Stomach (tissue), 9 donors: ENCODE results near the gene ATP4B. TPM values are rescaled to one million over a fixed set of nuclear protein-coding genes. Genes with fewer than 3 reads are reported as not detected.
"Not testable (repeated sequence)": the region's sequence is repeated elsewhere in the genome, so short reads cannot be mapped to it uniquely, and the experiment has no call there.

Experiments
- DNase-seq, 2 donors: peaks; one replicate each; pipeline versions ENCODE4 v3.0.0 to v3.0.0-alpha.2; 2013 to 2019
- H3K27ac ChIP-seq, 5 donors: fragments of 200-600 bp in 4 of 5; sonication (generic) in 4 of 5; one replicate each; pipeline ENCODE4 v1.5.1; 2013 to 2019; ENCODE audit warnings: mild to moderate bottlenecking in 1 of 5, moderate library complexity in 1 of 5
- H3K27me3 ChIP-seq, 3 donors: fragments of 200-600 bp; sonication (generic); one replicate each; pipeline ENCODE4 v1.5.1; 2017 to 2019; ENCODE audit warnings: mixed run types in 1 of 3
- H3K36me3 ChIP-seq, 4 donors: fragments of 200-600 bp; sonication (generic); 1 replicate in 3 of 4; 2 replicates in 1 of 4; pipeline ENCODE4 v1.5.1; 2016 to 2019
- H3K4me1 ChIP-seq, 4 donors: fragments of 200-600 bp; sonication (generic); one replicate each; pipeline ENCODE4 v1.5.1; 2016 to 2019
- H3K4me3 ChIP-seq, 4 donors: fragments of 200-600 bp; sonication (generic) in 3 of 4; one replicate each; pipeline ENCODE4 v1.5.1; 2016 to 2019; ENCODE audit warnings: mild to moderate bottlenecking in 1 of 4
- H3K9me3 ChIP-seq, 4 donors: fragments of 200-600 bp; sonication (generic); one replicate each; pipeline ENCODE4 v1.5.1; 2016 to 2019
- CTCF ChIP-seq, 7 experiments: fragments of 450-650 bp in 4 of 7; fragments of 200-600 bp in 3 of 7; sonication (generic) in 3 of 7; IDR thresholded peaks; one replicate each; pipeline ENCODE4 v1.5.1; 2016 to 2019; ENCODE audit warnings: antibody characterized with exemption in 7 of 7, control low read depth in 2 of 7, mild to moderate bottlenecking in 1 of 7
- EP300 ChIP-seq: sonication (generic); formaldehyde crosslinking; IDR thresholded peaks from one replicate; pipeline ENCODE4 v1.6.1; 2017; ENCODE audit warnings: antibody characterized with exemption
- POLR2A ChIP-seq, 4 donors: fragments of 450-650 bp; IDR thresholded peaks; one replicate each; pipeline ENCODE4 v1.6.1; 2016; ENCODE audit warnings: antibody characterized with exemption in 4 of 4, control low read depth in 2 of 4, mild to moderate bottlenecking in 1 of 4, moderate library complexity in 1 of 4
- POLR2AphosphoS5 ChIP-seq, 3 donors: sonication (generic); formaldehyde crosslinking; IDR thresholded peaks; one replicate each; pipeline ENCODE4 v1.6.1; 2016; ENCODE audit warnings: antibody characterized with exemption in 3 of 3
- WGBS, 5 donors: extraction: QIAGEN DNeasy Blood & Tissue Kit in 3 of 5; methylation state at CpG; one replicate each; pipeline versions ENCODE4 v1.1.5 to v1.1.7; 2013 to 2018; 5-methylcytosine and 5-hydroxymethylcytosine counted together
- intact Hi-C: fragments of 100-400 bp; cut with DNase I; formaldehyde crosslinking; loops from one replicate; pipeline ENCODE4 v1.15.1; 2023; ENCODE audit warnings: low total_unique reads
- polyA plus RNA-seq, 3 donors: library from polyadenylated mRNA; stranded (reverse); fragments of 200-250 nt; gene quantifications; one replicate each; pipeline ENCODE4 v1.2.3, GENCODE V29; 2013
- total RNA-seq, 5 donors: library from RNA; depleted of rRNA; stranded (reverse); fragments of >200 nt; gene quantifications; one replicate each; pipeline versions ENCODE4 v1.1.0 to v1.2.3, GENCODE V29; 2014 to 2016
- donor health status: healthy with polysubstance abuse.
- donor health status: Bipolar disorder and iron deficiency.
- donor health status: healthy.

Gene ATP4B
- total and polyA plus RNA-seq, 8 donors: 0.87 to 585 (median 278) TPM

- 89 to 92% (median 90%) methylated on average over 16 of the region's 16 CpGs for WGBS, 5 donors
- Histone ChIP-seq H3K9me3 (no peaks in the 10 kb centered on the region), H3K27me3 (no peaks in the 10 kb centered on the region), H3K4me1 (no peaks in the 10 kb centered on the region), H3K27ac (no peak overlapping the region), H3K4me3 (no peak overlapping the region), H3K36me3 (peaks cover 15 to 85% (median 76%) of the 10 kb centered on the region in 4 donors)
- DNase-seq: no peak
- intact Hi-C loops: no loop called here
- TF ChIP-seq POLR2AphosphoS5 (IDR thresholded peaks at IDR 0.05): no peak
- no peak for TF ChIP-seq CTCF (IDR thresholded peaks at IDR 0.05)
- no peak for TF ChIP-seq EP300
- TF ChIP-seq POLR2A (IDR thresholded peaks at IDR 0.05): no peak
Measured at GRCh38 chr13:113627136-113627535, 30.9 kb downstream of the ATP4B start.

GRCh38 chr13:113625965-113626721 is 31.9 kb downstream of the ATP4B start:
- no peak for TF ChIP-seq CTCF (IDR thresholded peaks at IDR 0.05)
- TF ChIP-seq EP300: no peak
- TF ChIP-seq POLR2AphosphoS5 (IDR thresholded peaks at IDR 0.05): no peak
- no peak for TF ChIP-seq POLR2A (IDR thresholded peaks at IDR 0.05)
- Histone ChIP-seq H3K27ac (no peak overlapping the region), H3K36me3 (peaks cover 15 to 78% (median 67%) of the 10 kb centered on the region in 4 donors), H3K27me3 (no peaks in the 10 kb centered on the region), H3K4me1 (no peaks in the 10 kb centered on the region), H3K4me3 (no peak overlapping the region), H3K9me3 (no peaks in the 10 kb centered on the region)
- DNase-seq: no peak
- WGBS, 5 donors: 80 to 90% (median 89%) methylated on average over 24 of the region's 24 CpGs
- intact Hi-C loops: no loop called here

GRCh38 chr13:113624640-113625304 is 33.2 kb downstream of the ATP4B start:
- H3K27me3 ChIP-seq, H3K9me3 ChIP-seq, DNase-seq, H3K4me3 ChIP-seq, H3K27ac ChIP-seq, intact Hi-C loops, H3K4me1 ChIP-seq: not testable (repeated sequence)
- 88 to 95% (median 94%) methylated on average over 14 of the region's 14 CpGs for WGBS, 5 donors
- peaks cover 15 to 64% (median 54%) of the 10 kb centered on the region in 4 donors for H3K36me3 ChIP-seq

GRCh38 chr13:113624235-113624587 is 33.8 kb downstream of the ATP4B start:
- 90 to 96% (median 95%) methylated on average over 9 of the region's 9 CpGs for WGBS, 5 donors
- DNase-seq: no peak
- no peak overlapping the region for H3K27ac ChIP-seq
- intact Hi-C loops: no loop called here
- no peak for TF ChIP-seq POLR2A (IDR thresholded peaks at IDR 0.05)
- TF ChIP-seq POLR2AphosphoS5 (IDR thresholded peaks at IDR 0.05): no peak
- no peak for TF ChIP-seq EP300
- TF ChIP-seq CTCF (IDR thresholded peaks at IDR 0.05): no peak
- H3K4me1 ChIP-seq: no peaks in the 10 kb centered on the region
- H3K9me3 ChIP-seq: no peaks in the 10 kb centered on the region
- no peak overlapping the region for H3K4me3 ChIP-seq
- no peaks in the 10 kb centered on the region for H3K27me3 ChIP-seq
- peaks cover 13 to 58% (median 49%) of the 10 kb centered on the region in 4 donors for H3K36me3 ChIP-seq
